ENCODE data around the gene CAPZA1.

The CAPZA1 gene

GRCh38 chr1:112707221-112708001, 87.8 kb downstream of the CAPZA1 start (continued):
- no peak for TF ChIP-seq ZNF248 (tag by site-specific recombination; IDR thresholded peaks at IDR 0.05)
- peak; percentile 63 for TF ChIP-seq ZFP69B (tag by site-specific recombination; IDR thresholded peaks at IDR 0.05)
- no peak for TF ChIP-seq ZNF426 (tag by site-specific recombination; IDR thresholded peaks at IDR 0.05)
- TF ChIP-seq ZNF645 (tag by site-specific recombination; IDR thresholded peaks at IDR 0.05): no peak
- 0 out of 2 replicates have a peak, but pooled peaks have one; percentile 74 for TF ChIP-seq ZBTB7A (tag by site-specific recombination; IDR thresholded peaks at IDR 0.05; ENCODE audit: low read depth)
- TF ChIP-seq ZNF518A (tag by site-specific recombination; conservative IDR thresholded peaks at IDR 0.05; ENCODE audit: low read depth): peak; percentile 35; the same call in 1 of the 2 replicates
- no peak for TF ChIP-seq ZNF148 (tag by site-specific recombination; IDR thresholded peaks at IDR 0.05; ENCODE audit: borderline replicate concordance)
- TF ChIP-seq ZNF239 (tag by site-specific recombination; IDR thresholded peaks at IDR 0.05): no peak
- no peak for TF ChIP-seq ZNF362 (tag by site-specific recombination; IDR thresholded peaks at IDR 0.05)
- peak; percentile 76 for TF ChIP-seq ZNF423 (tag by site-specific recombination; IDR thresholded peaks at IDR 0.05)
- TF ChIP-seq ZNF24 (tag by site-specific recombination; IDR thresholded peaks at IDR 0.05): 0 out of 2 replicates have a peak, but pooled peaks have one; percentile 58
- TF ChIP-seq ZNF658 (tag by site-specific recombination; IDR thresholded peaks at IDR 0.05): no peak
- TF ChIP-seq ZNF623 (tag by site-specific recombination; IDR thresholded peaks at IDR 0.05): no peak
- TF ChIP-seq ZBTB21 (tag by site-specific recombination; IDR thresholded peaks at IDR 0.05): peak; percentile 55; the same call in 1 of the 2 replicates
- no peak for TF ChIP-seq ZNF514 (tag by site-specific recombination; IDR thresholded peaks at IDR 0.05)
- no peak for TF ChIP-seq ZNF133 (tag by site-specific recombination; IDR thresholded peaks at IDR 0.05)
- no peak for TF ChIP-seq ZNF530 (tag by site-specific recombination; IDR thresholded peaks at IDR 0.05; ENCODE audit: low read depth)
- TF ChIP-seq KLF16 (tag by site-specific recombination; IDR thresholded peaks at IDR 0.05): peak; percentile 78
- no peak for TF ChIP-seq ZNF621 (tag by site-specific recombination; IDR thresholded peaks at IDR 0.05)
- TF ChIP-seq SP7 (tag by site-specific recombination; IDR thresholded peaks at IDR 0.05): peak; percentile 45; the same call in 1 of the 2 replicates
- TF ChIP-seq REPIN1 (tag by site-specific recombination; IDR thresholded peaks at IDR 0.05; ENCODE audit: low read depth): 0 out of 2 replicates have a peak, but pooled peaks have one; percentile 45
- TF ChIP-seq INSM2 (tag by site-specific recombination; IDR thresholded peaks at IDR 0.05): 0 out of 2 replicates have a peak, but pooled peaks have one; percentile 45
- no peak for TF ChIP-seq ZNF391 (tag by site-specific recombination; IDR thresholded peaks at IDR 0.05; ENCODE audit: borderline replicate concordance, low read depth)
- TF ChIP-seq ZNF837 (tag by site-specific recombination; IDR thresholded peaks at IDR 0.05): no peak
- TF ChIP-seq ZNF274 (IDR thresholded peaks at IDR 0.05; ENCODE audit: low read length): no peak
- TF ChIP-seq ZNF274 (tag by site-specific recombination; IDR thresholded peaks at IDR 0.05; ENCODE audit: borderline replicate concordance): no peak
- TF ChIP-seq ZNF768 (tag by site-specific recombination; IDR thresholded peaks at IDR 0.05): no peak
- TF ChIP-seq ZNF121 (tag by site-specific recombination; IDR thresholded peaks at IDR 0.05): no peak

Measured in HEK293 (cell line).